Lung (tissue), 12 donors: ENCODE measurements around the gene PANX2. TPM values are rescaled to one million over a fixed set of nuclear protein-coding genes. Genes with fewer than 3 reads are reported as not detected.

ENCODE experiments used
- ATAC-seq: fragments of 200-7000 bp; cut with Tn5 transposase; one replicate; pipeline ENCODE4 v1.9.1; 2020; ENCODE audit warnings: moderate number of reproducible peaks; ENCODE audit not compliant: insufficient read depth, low FRiP score
- DNase-seq, 3 donors: peaks; one replicate each; pipeline ENCODE4 v3.0.0-alpha.2; 2013 to 2017
- H3K27ac ChIP-seq, 2 donors: one replicate each; pipeline ENCODE4 v1.5.1; 2013; ENCODE audit warnings: mild to moderate bottlenecking in 2 of 2, moderate library complexity in 2 of 2, control low read depth in 1 of 2, inconsistent platforms in 1 of 2, low read depth in 1 of 2, low read length in 1 of 2
- H3K27me3 ChIP-seq, 3 donors: one replicate each; pipeline ENCODE4 v1.5.1; 2013; ENCODE audit warnings: low read length in 2 of 3; ENCODE audit not compliant: control insufficient read depth in 3 of 3, insufficient read depth in 3 of 3
- H3K36me3 ChIP-seq, 4 donors: one replicate each; pipeline ENCODE4 v1.5.1; 2013; ENCODE audit warnings: low read length in 4 of 4, mild to moderate bottlenecking in 1 of 4, moderate library complexity in 1 of 4; ENCODE audit not compliant: control insufficient read depth in 4 of 4, insufficient read depth in 4 of 4
- H3K4me1 ChIP-seq, 5 donors: one replicate each; pipeline ENCODE4 v1.5.1; 2013; ENCODE audit warnings: low read length in 5 of 5, mild to moderate bottlenecking in 2 of 5, moderate library complexity in 1 of 5; ENCODE audit not compliant: control insufficient read depth in 5 of 5, insufficient read depth in 5 of 5
- H3K4me3 ChIP-seq: one replicate; pipeline ENCODE4 v1.5.1; 2013; ENCODE audit warnings: mild to moderate bottlenecking, control low read depth, moderate library complexity
- H3K9ac ChIP-seq, 2 donors: one replicate each; pipeline ENCODE4 v1.5.1; 2013; ENCODE audit warnings: low read length in 2 of 2, control low read depth in 1 of 2; ENCODE audit not compliant: insufficient read depth in 1 of 2
- H3K9me3 ChIP-seq, 4 donors: one replicate each; pipeline ENCODE4 v1.5.1; 2013; ENCODE audit warnings: low read length in 3 of 4, mild to moderate bottlenecking in 1 of 4, moderate library complexity in 1 of 4; ENCODE audit not compliant: control insufficient read depth in 4 of 4, insufficient read depth in 3 of 4
- CTCF ChIP-seq: IDR thresholded peaks from 2 replicates; pipeline ENCODE4 v1.5.1; 2012; ENCODE audit warnings: mild to moderate bottlenecking; ENCODE audit errors: control extremely low read depth, extremely low read depth
- WGBS, 2 donors: extraction: QIAGEN DNeasy Blood & Tissue Kit; methylation state at CpG; one replicate each; pipeline ENCODE4 v1.1.7; 2013; 5-methylcytosine and 5-hydroxymethylcytosine counted together
- polyA plus RNA-seq, 2 donors: library from polyadenylated mRNA; stranded (reverse); fragments of 200-250 nt; gene quantifications; one replicate each; pipeline ENCODE4 v1.2.1, GENCODE V29; 2013
- total RNA-seq, 2 donors: library from RNA; depleted of rRNA in 1 of 2; stranded (reverse); fragments of >200 nt in 1 of 2; gene quantifications; one replicate each; pipeline ENCODE4 v1.2.1, GENCODE V29; 2014 to 2021
- donor health status: control.
- donor health status: control.
- donor health status: Bipolar disorder and iron deficiency.
- donor health status: healthy.
- donor health status: DM: yes; HTN: yes; CAD: no.

Gene PANX2
- total and polyA plus RNA-seq, 4 donors: 1.00 to 3.9 (median 2.6) TPM

GRCh38 chr22:50125029-50125428 lies 45.5 kb upstream of the PANX2 start:
- ATAC-seq (no peak), DNase-seq (no peak)
- no peak overlapping the region for H3K4me3 ChIP-seq
- H3K27me3 ChIP-seq: no peaks in the 10 kb centered on the region
- peaks cover 0 to 6% (median 0%) of the 10 kb centered on the region in 4 donors for H3K9me3 ChIP-seq
- TF ChIP-seq CTCF: no peak
- 82 to 90% methylated on average over 9 of the region's 9 CpGs for WGBS, 2 donors
- no peak overlapping the region for H3K9ac ChIP-seq
- H3K36me3 ChIP-seq: peaks cover 0 to 4% (median 2%) of the 10 kb centered on the region in 4 donors
- no peak overlapping the region for H3K27ac ChIP-seq
- H3K4me1 ChIP-seq: peaks cover 0 to 3% (median 0%) of the 10 kb centered on the region in 5 donors

GRCh38 chr22:50129121-50129736 lies 41.3 kb upstream of the PANX2 start:
- DNase-seq (no peak), ATAC-seq (no peak)
- no peak for TF ChIP-seq CTCF
- 83 to 88% methylated on average over 10 of the region's 10 CpGs for WGBS, 2 donors
- no peaks in the 10 kb centered on the region for H3K4me1 ChIP-seq
- no peak overlapping the region for H3K4me3 ChIP-seq
- H3K27ac ChIP-seq: no peak overlapping the region
- H3K9ac ChIP-seq: no peak overlapping the region
- no peaks in the 10 kb centered on the region for H3K27me3 ChIP-seq
- peaks cover 0 to 9% (median 2%) of the 10 kb centered on the region in 4 donors for H3K36me3 ChIP-seq
- H3K9me3 ChIP-seq: peaks cover 0 to 2% (median 0%) of the 10 kb centered on the region in 4 donors

GRCh38 chr22:50131894-50132293 lies 38.6 kb upstream of the PANX2 start:
- no peak overlapping the region for H3K27ac ChIP-seq
- TF ChIP-seq CTCF: no peak
- no peaks in the 10 kb centered on the region for H3K27me3 ChIP-seq
- ATAC-seq (no peak), DNase-seq (no peak)
- peaks cover 0 to 9% (median 0%) of the 10 kb centered on the region in 4 donors for H3K36me3 ChIP-seq
- no peak overlapping the region for H3K9ac ChIP-seq
- peaks cover 0 to 2% (median 0%) of the 10 kb centered on the region in 4 donors for H3K9me3 ChIP-seq
- no peak overlapping the region for H3K4me3 ChIP-seq
- H3K4me1 ChIP-seq: peaks cover 0 to 10% (median 4%) of the 10 kb centered on the region in 5 donors
- WGBS, 2 donors: 80 to 89% methylated on average over 4 of the region's 4 CpGs
